ENCODE data around the gene NECTIN1. TPM values are rescaled to one million over a fixed set of nuclear protein-coding genes. Genes with fewer than 3 reads are reported as not detected.

The NECTIN1 gene
- total and polyA plus RNA-seq, 2 of the 13 experiments (the other 11 are each of a cell fraction or from before 2014, with no cell fraction given), result 3.9 to 7.3 TPM

GRCh38 chr11:119772641-119773415, 43.8 kb upstream of the NECTIN1 start:
- ChIA-PET POLR2A (no interaction called here), CTCF (ENCODE audit: low intra/inter-chr PET ratio, low total read pairs) (no interaction called here)
- no peaks in the 10 kb centered on the region for H3K9me3 ChIP-seq (ENCODE audit: low read length)
- H2AFZ ChIP-seq (ENCODE audit: low read length), result no peak overlapping the region
- DNase-seq (ENCODE audit: low spot score) (no peak), ATAC-seq (no peak), FAIRE-seq (no peak)
- H3K36me3 ChIP-seq (replicated peaks in 1 of 2; ENCODE audit: control insufficient read depth in 1 of 2, insufficient read depth in 2 of 2, low read length in 2 of 2), result no peaks in the 10 kb centered on the region
- H4K20me1 ChIP-seq (ENCODE audit: insufficient read depth, low read length), result 0 out of 2 replicates have a peak, but pooled peaks cover 6% of the 10 kb centered on the region
- WGBS (ENCODE audit: low lambda C conversion rate), result 18% methylated on average over 4 of the region's 8 CpGs
- H3K27me3 ChIP-seq (ENCODE audit: control insufficient read depth in 1 of 2, insufficient read depth in 2 of 2, low read length in 2 of 2), result peaks cover 0 to 21% of the 10 kb centered on the region in 2 experiments; a peak in 2 of 5 replicates
- no peaks in the 10 kb centered on the region for H3K4me1 ChIP-seq (ENCODE audit: insufficient read depth, low read length)
- in situ Hi-C loops (cut with HindIII; ENCODE audit: extremely low pct_ligation_motif_present, low pct_unique_long_range_greater_than_20kb), result no loop called here
- H3K27ac ChIP-seq (ENCODE audit: extremely low read length, insufficient read depth, low read length), result no peak overlapping the region
- H3K4me3 ChIP-seq (replicated peaks in 1 of 3; ENCODE audit: insufficient read depth in 1 of 3, low read depth in 2 of 3, low read length in 3 of 3), result no peak overlapping the region
- BruUV-seq (replicated peaks), result no TSS peak
- H3K79me2 ChIP-seq (ENCODE audit: insufficient read depth, low read length), result no peaks in the 10 kb centered on the region
- intact Hi-C loops (cut with micrococcal nuclease; ENCODE audit: unreplicated experiment), result no loop called here
- TF ChIP-seq GTF2F1 (IDR thresholded peaks at IDR 0.05; ENCODE audit: low read length), result no peak
- TF ChIP-seq ZNF230 (CRISPR knock-in tag; IDR thresholded peaks at IDR 0.05), result no peak
- no peak for TF ChIP-seq DDIT3 (CRISPR knock-in tag; IDR thresholded peaks at IDR 0.05)
- no peak for TF ChIP-seq KMT2A (CRISPR knock-in tag; IDR thresholded peaks at IDR 0.05)
- TF ChIP-seq TFDP1 (CRISPR knock-in tag; IDR thresholded peaks at IDR 0.05; ENCODE audit: borderline replicate concordance), result no peak
- TF ChIP-seq ZNF569 (CRISPR knock-in tag; IDR thresholded peaks at IDR 0.05; ENCODE audit: borderline replicate concordance), result no peak
- H3K9ac ChIP-seq (ENCODE audit: insufficient read depth, low read depth, low read length), result no peak overlapping the region
- H3K4me2 ChIP-seq (ENCODE audit: low read depth, low read length), result no peak overlapping the region

- Histone ChIP-seq H3K79me2 (ENCODE audit: insufficient read depth, low read length) (no peaks in the 10 kb centered on the region), H3K27me3 (ENCODE audit: control insufficient read depth in 1 of 2, insufficient read depth in 2 of 2, low read length in 2 of 2) (peaks cover 0 to 14% of the 10 kb centered on the region in 2 experiments; a peak in 1 of 5 replicates), H3K9ac (ENCODE audit: insufficient read depth, low read depth, low read length) (no peak overlapping the region), H3K4me3 (replicated peaks in 1 of 3; ENCODE audit: insufficient read depth in 1 of 3, low read depth in 2 of 3, low read length in 3 of 3) (no peak overlapping the region), H3K4me1 (ENCODE audit: insufficient read depth, low read length) (no peaks in the 10 kb centered on the region), H2AFZ (ENCODE audit: low read length) (no peak overlapping the region), H3K36me3 (replicated peaks in 1 of 2; ENCODE audit: control insufficient read depth in 1 of 2, insufficient read depth in 2 of 2, low read length in 2 of 2) (no peaks in the 10 kb centered on the region), H4K20me1 (ENCODE audit: insufficient read depth, low read length) (0 out of 2 replicates have a peak, but pooled peaks cover 6% of the 10 kb centered on the region), H3K4me2 (ENCODE audit: low read depth, low read length) (no peak overlapping the region), H3K9me3 (ENCODE audit: low read length) (no peaks in the 10 kb centered on the region), H3K27ac (ENCODE audit: extremely low read length, insufficient read depth, low read length) (no peak overlapping the region)
- no peak for ATAC-seq
- no peak for DNase-seq (ENCODE audit: low spot score)
- no TSS peak for BruUV-seq (replicated peaks)
- TF ChIP-seq RNF2 (conservative IDR thresholded peaks at IDR 0.05; ENCODE audit: low read depth), result no peak
- no peak for TF ChIP-seq RORA (CRISPR knock-in tag; IDR thresholded peaks at IDR 0.05)
- TF ChIP-seq SNAPC2 (CRISPR knock-in tag; IDR thresholded peaks at IDR 0.05), result no peak
- TF ChIP-seq SMARCC2 (IDR thresholded peaks at IDR 0.05), result no peak
- TF ChIP-seq PHF20 (CRISPR knock-in tag; IDR thresholded peaks at IDR 0.05), result no peak
- no peak for TF ChIP-seq ZBTB1 (CRISPR knock-in tag; IDR thresholded peaks at IDR 0.05; ENCODE audit: borderline replicate concordance)
- intact Hi-C loops (cut with micrococcal nuclease; ENCODE audit: unreplicated experiment) (no loop called here), in situ Hi-C loops (cut with HindIII; ENCODE audit: extremely low pct_ligation_motif_present, low pct_unique_long_range_greater_than_20kb) (no loop called here)
- no peak for FAIRE-seq
- ChIA-PET POLR2A (no interaction called here), CTCF (ENCODE audit: low intra/inter-chr PET ratio, low total read pairs) (no interaction called here)
Measured at GRCh38 chr11:119772076-119772475, 43.1 kb upstream of the NECTIN1 start.

Data from HepG2 (cell line).